ENCODE measurements around the gene ODAD3. TPM values are rescaled to one million over a fixed set of nuclear protein-coding genes. Genes with fewer than 3 reads are reported as not detected.

Gene ODAD3
- total and polyA plus RNA-seq, 2 experiments from 2014 or later, result 1.3 to 1.9 TPM

DNA sequence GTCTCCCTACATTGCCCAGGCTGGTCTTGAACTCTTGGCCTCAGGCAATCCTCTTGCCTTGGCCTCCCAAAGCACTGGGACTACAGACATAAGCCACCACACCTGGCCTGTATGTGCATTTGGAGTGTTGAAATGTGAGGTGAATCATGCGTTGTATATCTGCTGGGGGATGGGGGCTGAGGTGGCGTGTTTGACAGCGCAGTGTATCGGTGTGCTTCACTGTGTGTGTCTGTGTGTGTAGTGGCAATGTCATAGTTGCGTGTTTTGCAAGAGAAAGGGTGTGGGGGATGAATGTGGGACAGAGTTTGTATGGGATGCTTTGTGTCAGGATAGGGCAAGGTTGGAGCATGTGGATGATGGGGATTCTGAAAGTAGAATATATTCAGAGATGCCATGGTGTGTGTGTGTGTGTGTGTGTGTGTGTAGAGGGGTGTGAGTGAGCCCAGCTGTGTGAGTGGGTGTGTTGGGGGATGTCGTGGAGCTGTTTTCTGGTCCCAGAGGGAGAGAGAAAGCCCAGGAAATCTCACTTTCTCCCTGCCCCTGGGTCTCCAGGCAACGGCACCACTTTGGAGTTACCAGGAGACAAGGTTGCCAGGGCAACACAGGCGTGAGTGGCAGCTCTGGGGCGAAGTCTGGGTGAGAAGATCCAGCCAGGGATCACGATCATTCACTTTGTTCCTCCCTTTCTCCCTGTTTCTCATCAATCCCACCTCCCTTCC is 61.6 kb downstream of the ODAD3 start:
- H3K4me3 ChIP-seq, result no peak overlapping the region
- peaks cover 6% of the 10 kb centered on the region for H3K79me2 ChIP-seq
- no peaks in the 10 kb centered on the region for H4K20me1 ChIP-seq (ENCODE audit: insufficient read depth, poor library complexity, severe bottlenecking)
- TF ChIP-seq, protein P1, sequence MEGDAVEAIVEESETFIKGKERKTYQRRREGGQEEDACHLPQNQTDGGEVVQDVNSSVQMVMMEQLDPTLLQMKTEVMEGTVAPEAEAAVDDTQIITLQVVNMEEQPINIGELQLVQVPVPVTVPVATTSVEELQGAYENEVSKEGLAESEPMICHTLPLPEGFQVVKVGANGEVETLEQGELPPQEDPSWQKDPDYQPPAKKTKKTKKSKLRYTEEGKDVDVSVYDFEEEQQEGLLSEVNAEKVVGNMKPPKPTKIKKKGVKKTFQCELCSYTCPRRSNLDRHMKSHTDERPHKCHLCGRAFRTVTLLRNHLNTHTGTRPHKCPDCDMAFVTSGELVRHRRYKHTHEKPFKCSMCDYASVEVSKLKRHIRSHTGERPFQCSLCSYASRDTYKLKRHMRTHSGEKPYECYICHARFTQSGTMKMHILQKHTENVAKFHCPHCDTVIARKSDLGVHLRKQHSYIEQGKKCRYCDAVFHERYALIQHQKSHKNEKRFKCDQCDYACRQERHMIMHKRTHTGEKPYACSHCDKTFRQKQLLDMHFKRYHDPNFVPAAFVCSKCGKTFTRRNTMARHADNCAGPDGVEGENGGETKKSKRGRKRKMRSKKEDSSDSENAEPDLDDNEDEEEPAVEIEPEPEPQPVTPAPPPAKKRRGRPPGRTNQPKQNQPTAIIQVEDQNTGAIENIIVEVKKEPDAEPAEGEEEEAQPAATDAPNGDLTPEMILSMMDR (IDR thresholded peaks at IDR 0.05; ENCODE audit: poor library complexity), result no peak
- TF ChIP-seq EZH2 (IDR thresholded peaks at IDR 0.05; ENCODE audit: borderline replicate concordance) (no peak), EZH2phosphoT487 (IDR thresholded peaks at IDR 0.05; ENCODE audit: low read depth, severe bottlenecking, unreplicated experiment) (no peak)
- H3K9me2 ChIP-seq (replicated peaks; ENCODE audit: insufficient read depth), result no peaks in the 10 kb centered on the region
- peaks cover 13% of the 10 kb centered on the region for H3K4me1 ChIP-seq (ENCODE audit: insufficient read depth)
- 48% methylated on average over 10 of the region's 10 CpGs for WGBS (ENCODE audit: low lambda C conversion rate, missing lambda C conversion rate)
- no peaks in the 10 kb centered on the region for H3K27me3 ChIP-seq
- no peak overlapping the region for H2AFZ ChIP-seq
- no peaks in the 10 kb centered on the region for H3K36me3 ChIP-seq (replicated peaks; ENCODE audit: insufficient read depth, low read depth)
- H3K4me2 ChIP-seq, result peak overlapping the region; percentile 78
- H3K9me3 ChIP-seq (ENCODE audit: low read depth), result no peaks in the 10 kb centered on the region
- no peak overlapping the region for H3K27ac ChIP-seq
- DNase-seq (ENCODE audit: low spot score), result peak; percentile 81

DNA sequence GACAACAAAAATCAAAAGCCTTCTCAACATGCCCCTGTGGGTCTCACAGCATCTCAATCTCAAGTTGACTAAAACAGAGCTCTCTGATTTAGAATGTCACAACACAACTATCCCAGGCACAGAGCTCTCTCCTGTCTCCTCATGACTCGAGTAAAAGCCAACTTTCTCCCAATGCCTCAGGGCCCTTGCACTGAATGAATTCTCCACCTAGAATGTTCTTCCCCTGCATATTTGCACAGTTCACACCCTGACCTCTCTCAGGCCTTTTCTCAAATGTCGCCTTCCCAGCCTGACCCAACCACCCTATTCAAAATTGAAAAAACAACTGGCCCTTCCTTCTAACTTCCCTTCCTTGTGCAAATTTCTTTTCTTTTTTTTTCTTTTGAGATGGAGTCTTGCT is 64.2 kb downstream of the ODAD3 start:
- no peak for DNase-seq (ENCODE audit: low spot score)
- H3K4me1 ChIP-seq (ENCODE audit: insufficient read depth), result peaks cover 9% of the 10 kb centered on the region
- H3K27ac ChIP-seq, result no peak overlapping the region
- H3K4me2 ChIP-seq, result no peak overlapping the region
- H3K79me2 ChIP-seq, result peaks cover 1% of the 10 kb centered on the region
- no peak overlapping the region for H2AFZ ChIP-seq
- H3K9me2 ChIP-seq (replicated peaks; ENCODE audit: insufficient read depth), result no peaks in the 10 kb centered on the region
- no peaks in the 10 kb centered on the region for H3K27me3 ChIP-seq
- no peak for TF ChIP-seq EZH2 (IDR thresholded peaks at IDR 0.05; ENCODE audit: borderline replicate concordance)
- no peaks in the 10 kb centered on the region for H4K20me1 ChIP-seq (ENCODE audit: insufficient read depth, poor library complexity, severe bottlenecking)
- H3K9me3 ChIP-seq (ENCODE audit: low read depth), result no peaks in the 10 kb centered on the region
- H3K4me3 ChIP-seq, result no peak overlapping the region
- no peaks in the 10 kb centered on the region for H3K36me3 ChIP-seq (replicated peaks; ENCODE audit: insufficient read depth, low read depth)
- 97% methylated on average over 2 of the region's 2 CpGs for WGBS (ENCODE audit: low lambda C conversion rate, missing lambda C conversion rate)

Small RNAs within 50 kb of the gene (small RNA-seq; reads per million reads assigned to genes)
- not detected for gene RF00019

Other genes starting within 250 kb of the ODAD3 start
- gene KANK2, start 237.6 kb downstream of the ODAD3 start, total RNA-seq, result 58.3 and 60.3 TPM in 2 replicates
- 35.2 and 39.6 TPM in 2 replicates for gene KANK2, start 237.6 kb downstream of the ODAD3 start, polyA plus RNA-seq
- gene ANGPTL8, start 195.5 kb downstream of the ODAD3 start, total RNA-seq, result 24.9 and 25.5 TPM in 2 replicates
- gene ANGPTL8, start 195.5 kb downstream of the ODAD3 start, polyA plus RNA-seq, result 14.4 and 20.8 TPM in 2 replicates
- 12.6 and 17.4 TPM in 2 replicates for gene DOCK6, start 172.6 kb downstream of the ODAD3 start, total RNA-seq
- 36.8 and 43.7 TPM in 2 replicates for gene DOCK6, start 172.6 kb downstream of the ODAD3 start, polyA plus RNA-seq
- gene TSPAN16, start 139.0 kb downstream of the ODAD3 start, total RNA-seq, result not detected in 2 replicates
- not detected in 2 replicates for gene TSPAN16, start 139.0 kb downstream of the ODAD3 start, polyA plus RNA-seq
- 63.7 and 71.6 TPM in 2 replicates for gene RAB3D, start 95.5 kb downstream of the ODAD3 start, total RNA-seq
- gene RAB3D, start 95.5 kb downstream of the ODAD3 start, polyA plus RNA-seq, result 27.3 and 32.6 TPM in 2 replicates
- 188 TPM in 2 replicates for gene TMEM205, start 88.9 kb downstream of the ODAD3 start, total RNA-seq
- gene TMEM205, start 88.9 kb downstream of the ODAD3 start, polyA plus RNA-seq, result 199 and 212 TPM in 2 replicates
- gene CCDC159, start 88.6 kb downstream of the ODAD3 start, total RNA-seq, result 10.1 and 14.6 TPM in 2 replicates
- 27.1 and 46.3 TPM in 2 replicates for gene CCDC159, start 88.6 kb downstream of the ODAD3 start, polyA plus RNA-seq
- 10.9 and 25.9 TPM in 2 replicates for gene PLPPR2, start 79.7 kb downstream of the ODAD3 start, total RNA-seq
- gene PLPPR2, start 79.7 kb downstream of the ODAD3 start, polyA plus RNA-seq, result 41.7 and 47.0 TPM in 2 replicates
- gene SWSAP1, start 60.5 kb downstream of the ODAD3 start, total RNA-seq, result 2.2 and 3.1 TPM in 2 replicates
- 4.0 and 4.9 TPM in 2 replicates for gene SWSAP1, start 60.5 kb downstream of the ODAD3 start, polyA plus RNA-seq
- gene EPOR, start 50.8 kb downstream of the ODAD3 start, total RNA-seq, result 16.6 and 20.9 TPM in 2 replicates
- gene EPOR, start 50.8 kb downstream of the ODAD3 start, polyA plus RNA-seq, result 34.2 and 46.8 TPM in 2 replicates
- gene RGL3, start 15.8 kb downstream of the ODAD3 start, total RNA-seq, result 20.6 and 27.6 TPM in 2 replicates
- 55.6 and 94.8 TPM in 2 replicates for gene RGL3, start 15.8 kb downstream of the ODAD3 start, polyA plus RNA-seq
- 60.0 and 85.1 TPM in 2 replicates for gene PRKCSH, start 514 bp upstream of the ODAD3 start, total RNA-seq
- gene PRKCSH, start 514 bp upstream of the ODAD3 start, polyA plus RNA-seq, result 245 and 251 TPM in 2 replicates
- 0.30 TPM in 1 of 2 replicates, not detected in the other for gene ELAVL3, start 45.9 kb upstream of the ODAD3 start, total RNA-seq
- gene ELAVL3, start 45.9 kb upstream of the ODAD3 start, polyA plus RNA-seq, result 0.11 and 0.18 TPM in 2 replicates
- gene ZNF653, start 70.7 kb upstream of the ODAD3 start, total RNA-seq, result 8.4 and 9.5 TPM in 2 replicates
- gene ZNF653, start 70.7 kb upstream of the ODAD3 start, polyA plus RNA-seq, result 9.6 and 10.2 TPM in 2 replicates
- gene ECSIT, start 94.0 kb upstream of the ODAD3 start, total RNA-seq, result 32.5 and 36.3 TPM in 2 replicates
- 23.2 and 26.3 TPM in 2 replicates for gene ECSIT, start 94.0 kb upstream of the ODAD3 start, polyA plus RNA-seq
- 12.1 and 20.1 TPM in 2 replicates for gene CNN1, start 103.7 kb upstream of the ODAD3 start, total RNA-seq
- 12.6 and 12.9 TPM in 2 replicates for gene CNN1, start 103.7 kb upstream of the ODAD3 start, polyA plus RNA-seq
- 28.1 and 30.3 TPM in 2 replicates for gene ELOF1, start 124.1 kb upstream of the ODAD3 start, total RNA-seq
- gene ELOF1, start 124.1 kb upstream of the ODAD3 start, polyA plus RNA-seq, result 72.6 and 81.1 TPM in 2 replicates
- 16.6 and 18.1 TPM in 2 replicates for gene ACP5, start 142.5 kb upstream of the ODAD3 start, total RNA-seq
- 6.5 and 7.2 TPM in 2 replicates for gene ACP5, start 142.5 kb upstream of the ODAD3 start, polyA plus RNA-seq
- gene ZNF627, start 162.4 kb upstream of the ODAD3 start, total RNA-seq, result 20.7 and 21.2 TPM in 2 replicates
- 7.8 and 12.5 TPM in 2 replicates for gene ZNF627, start 162.4 kb upstream of the ODAD3 start, polyA plus RNA-seq

Data from hepatocyte (in vitro differentiated cells).